LNCaP clone FGC (cell line): ENCODE data around the gene SLC15A5.

Experiments used
- DNase-seq: peaks from one replicate; pipeline ENCODE4 v3.0.0-alpha.2; 2011; ENCODE audit warnings: low read depth
- H3K4me3 ChIP-seq: 2 replicates; pipeline ENCODE4 v1.5.1; 2011; ENCODE audit warnings: mild to moderate bottlenecking, low read depth, low read length, control low read depth
- CTCF ChIP-seq: IDR thresholded peaks from 2 replicates; pipeline ENCODE4 v1.5.1; 2012; ENCODE audit warnings: mild to moderate bottlenecking; ENCODE audit not compliant: control insufficient read depth, insufficient read depth; ENCODE audit errors: extremely low read depth

The SLC15A5 gene

DNA sequence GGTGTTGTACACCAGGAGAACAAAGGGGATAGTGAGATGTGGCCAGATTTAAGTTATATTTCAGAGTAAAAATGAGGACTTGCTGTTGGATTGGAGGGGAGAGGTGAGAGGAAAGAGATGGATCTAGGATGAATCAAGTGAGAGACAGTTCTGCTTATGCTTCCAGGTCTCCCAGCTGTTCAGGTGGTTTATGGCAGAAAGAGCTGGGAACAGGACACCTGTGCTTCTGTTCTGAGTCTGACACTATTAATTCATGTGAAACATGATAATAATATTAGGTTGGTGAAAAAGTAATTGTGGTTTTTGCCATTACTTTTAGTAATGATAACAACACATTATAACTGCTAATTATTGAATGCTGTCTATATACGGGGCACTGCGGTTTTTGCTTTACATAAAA is 55.7 kb downstream of the SLC15A5 start:
- DNase-seq, result no peak
- TF ChIP-seq CTCF, result no peak
- H3K4me3 ChIP-seq, result no peak overlapping the region

GRCh38 chr12:16220120-16220519 is 57.4 kb downstream of the SLC15A5 start:
- TF ChIP-seq CTCF, result no peak
- no peak overlapping the region for H3K4me3 ChIP-seq
- no peak for DNase-seq

DNA sequence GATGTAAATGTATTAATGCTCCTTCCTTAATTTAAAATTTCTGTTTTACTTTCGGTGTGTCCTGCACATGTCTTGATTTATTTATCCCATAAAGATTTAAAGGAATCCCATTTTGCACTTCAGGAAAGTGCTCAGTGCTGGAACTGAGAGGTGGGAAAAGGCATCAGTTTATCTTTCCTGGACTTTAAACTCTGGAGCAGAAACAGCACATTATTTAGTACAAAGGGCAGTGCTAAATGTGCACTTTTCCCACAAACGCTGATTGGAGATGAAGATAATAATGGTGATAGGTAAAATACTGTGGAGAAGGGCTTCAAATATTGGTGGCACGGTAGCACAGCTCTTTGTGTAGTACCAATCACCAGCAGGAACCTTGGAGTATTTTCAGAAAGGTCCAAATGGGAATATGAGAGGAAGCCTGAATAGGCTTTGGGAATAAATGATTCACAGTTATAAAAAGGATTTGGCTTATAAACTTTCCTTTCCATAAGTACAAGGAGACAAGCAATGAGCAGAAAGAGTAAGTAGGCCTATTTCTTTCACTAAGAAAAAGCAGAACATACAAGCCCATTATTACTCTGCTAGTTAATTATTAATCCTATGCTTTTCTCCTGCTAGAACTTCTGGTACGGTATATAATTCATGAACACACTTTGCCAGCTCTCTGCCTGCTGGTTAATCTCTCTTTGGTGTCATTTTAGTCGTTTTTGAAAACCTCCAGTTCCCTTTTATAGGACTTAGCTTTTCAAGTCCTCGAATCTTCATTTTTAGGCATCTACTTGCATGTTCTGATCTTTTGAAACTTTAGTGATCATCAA is 58.3 kb downstream of the SLC15A5 start:
- no peak overlapping the region for H3K4me3 ChIP-seq
- DNase-seq, result no peak
- TF ChIP-seq CTCF, result no peak

- DNase-seq, result no peak
- no peak for TF ChIP-seq CTCF
- H3K4me3 ChIP-seq, result no peak overlapping the region
These were observed 59.3 kb downstream of the SLC15A5 start for GRCh38 chr12:16218234-16218633.

GRCh38 chr12:16211731-16212130 is 65.8 kb downstream of the SLC15A5 start:
- no peak for DNase-seq
- H3K4me3 ChIP-seq, result no peak overlapping the region
- TF ChIP-seq CTCF, result no peak

- H3K4me3 ChIP-seq, result no peak overlapping the region
- TF ChIP-seq CTCF, result no peak
- DNase-seq, result no peak
These were observed 78.6 kb downstream of the SLC15A5 start for GRCh38 chr12:16198884-16199283.

DNA sequence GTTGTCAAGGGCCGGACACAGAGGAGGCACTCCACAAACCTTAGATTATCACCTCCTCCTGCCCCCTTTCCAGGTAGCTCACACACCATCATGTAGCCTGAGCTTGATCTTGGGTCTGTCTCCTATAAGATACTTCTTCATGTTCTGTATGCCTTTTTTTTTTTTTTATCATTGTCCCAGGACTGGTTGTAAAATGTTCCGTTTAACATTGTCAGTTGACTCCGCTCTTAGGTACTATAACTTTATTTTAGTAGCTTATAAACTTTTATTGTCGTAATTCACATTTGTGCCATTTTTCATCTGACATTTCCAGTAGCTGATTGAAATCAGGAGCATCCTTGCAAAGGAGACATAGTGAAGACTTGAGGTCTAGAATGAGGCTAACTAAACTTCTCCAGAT is 79.9 kb downstream of the SLC15A5 start:
- DNase-seq, result no peak
- TF ChIP-seq CTCF, result no peak
- no peak overlapping the region for H3K4me3 ChIP-seq
